Measurements from ENCODE around the gene WSCD1.

DNA sequence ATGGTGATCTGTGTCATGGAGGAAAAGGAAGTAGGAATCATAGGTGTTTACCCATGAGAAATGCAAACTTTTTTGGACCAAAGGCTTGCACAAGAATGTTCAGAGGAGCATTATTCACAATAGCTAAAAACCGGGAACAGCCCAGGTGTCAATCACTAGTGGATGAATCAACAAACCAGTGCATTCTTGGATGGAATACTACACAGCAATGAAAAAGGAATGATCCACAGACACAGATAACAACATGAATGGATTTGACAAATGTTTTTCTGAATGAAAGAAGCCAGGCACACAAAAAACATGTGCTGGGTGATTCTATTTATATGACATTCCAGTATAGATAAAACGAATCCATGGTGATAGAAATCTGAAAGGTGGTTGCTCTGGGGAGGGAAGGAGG lies 36.0 kb downstream of the WSCD1 start:
- TF ChIP-seq FOS (IDR thresholded peaks at IDR 0.05; ENCODE audit: borderline replicate concordance, insufficient read depth, low read length) (no peak), POLR2A (IDR thresholded peaks at IDR 0.05; ENCODE audit: low read depth, low read length) (no peak)
- TF ChIP-seq, protein P1, sequence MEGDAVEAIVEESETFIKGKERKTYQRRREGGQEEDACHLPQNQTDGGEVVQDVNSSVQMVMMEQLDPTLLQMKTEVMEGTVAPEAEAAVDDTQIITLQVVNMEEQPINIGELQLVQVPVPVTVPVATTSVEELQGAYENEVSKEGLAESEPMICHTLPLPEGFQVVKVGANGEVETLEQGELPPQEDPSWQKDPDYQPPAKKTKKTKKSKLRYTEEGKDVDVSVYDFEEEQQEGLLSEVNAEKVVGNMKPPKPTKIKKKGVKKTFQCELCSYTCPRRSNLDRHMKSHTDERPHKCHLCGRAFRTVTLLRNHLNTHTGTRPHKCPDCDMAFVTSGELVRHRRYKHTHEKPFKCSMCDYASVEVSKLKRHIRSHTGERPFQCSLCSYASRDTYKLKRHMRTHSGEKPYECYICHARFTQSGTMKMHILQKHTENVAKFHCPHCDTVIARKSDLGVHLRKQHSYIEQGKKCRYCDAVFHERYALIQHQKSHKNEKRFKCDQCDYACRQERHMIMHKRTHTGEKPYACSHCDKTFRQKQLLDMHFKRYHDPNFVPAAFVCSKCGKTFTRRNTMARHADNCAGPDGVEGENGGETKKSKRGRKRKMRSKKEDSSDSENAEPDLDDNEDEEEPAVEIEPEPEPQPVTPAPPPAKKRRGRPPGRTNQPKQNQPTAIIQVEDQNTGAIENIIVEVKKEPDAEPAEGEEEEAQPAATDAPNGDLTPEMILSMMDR (IDR thresholded peaks at IDR 0.05; ENCODE audit: extremely low read depth in 1 of 2, insufficient read depth in 1 of 2, low read depth in 1 of 2, low read length in 2 of 2), result no peak
- TF ChIP-seq, protein P2, sequence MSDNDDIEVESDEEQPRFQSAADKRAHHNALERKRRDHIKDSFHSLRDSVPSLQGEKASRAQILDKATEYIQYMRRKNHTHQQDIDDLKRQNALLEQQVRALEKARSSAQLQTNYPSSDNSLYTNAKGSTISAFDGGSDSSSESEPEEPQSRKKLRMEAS (IDR thresholded peaks at IDR 0.05; ENCODE audit: insufficient read depth, insufficient read length), result no peak

All from endothelial cell of umbilical vein (primary cell).